Mesendoderm (in vitro differentiated cells): ENCODE data around the gene RAB29.
A peak's percentile ranks its signal among the peaks of the same experiment; 100 is the strongest.

Experiments
- DNase-seq: peaks from one replicate; pipeline ENCODE4 v3.0.0; 2013
- H2AK5ac ChIP-seq: 2 replicates; pipeline ENCODE4 v1.6.1; 2013; ENCODE audit warnings: low read length, inconsistent platforms
- H2BK120ac ChIP-seq: 2 replicates; pipeline ENCODE4 v1.6.1; 2013; ENCODE audit warnings: low read depth, mild to moderate bottlenecking, low read length, moderate library complexity, mixed read lengths
- H2BK15ac ChIP-seq: replicated peaks from 2 replicates; pipeline ENCODE4 v1.6.1; 2013; ENCODE audit warnings: low read depth, mild to moderate bottlenecking, moderate library complexity
- H2BK5ac ChIP-seq: 2 replicates; pipeline ENCODE4 v1.6.1; 2013; ENCODE audit warnings: low read length, inconsistent platforms
- H3K18ac ChIP-seq: 2 replicates; pipeline ENCODE4 v1.6.1; 2013; ENCODE audit warnings: mild to moderate bottlenecking, low read length, mixed read lengths
- H3K23ac ChIP-seq: one replicate; pipeline ENCODE4 v1.6.1; 2013; ENCODE audit warnings: low read length
- H3K27ac ChIP-seq: 2 replicates; pipeline ENCODE4 v1.5.1; 2013; ENCODE audit warnings: low read depth, mild to moderate bottlenecking, inconsistent platforms, low read length, moderate library complexity
- H3K27me3 ChIP-seq: 2 replicates; pipeline ENCODE4 v1.6.1; 2013; ENCODE audit warnings: low read length, control low read depth, mild to moderate bottlenecking, inconsistent platforms; ENCODE audit not compliant: insufficient read depth, poor library complexity
- H3K36me3 ChIP-seq: 2 replicates; pipeline ENCODE4 v1.6.1; 2013; ENCODE audit warnings: low read length, inconsistent platforms; ENCODE audit not compliant: control insufficient read depth, insufficient read depth
- H3K4ac ChIP-seq: one replicate; pipeline ENCODE4 v1.6.1; 2013; ENCODE audit warnings: low read depth, mild to moderate bottlenecking, low read length, moderate library complexity
- H3K4me1 ChIP-seq: 2 replicates; pipeline ENCODE4 v1.6.1; 2013; ENCODE audit warnings: low read depth, low read length, inconsistent platforms; ENCODE audit not compliant: control insufficient read depth
- H3K4me2 ChIP-seq: 2 replicates; pipeline ENCODE4 v1.6.1; 2013; ENCODE audit warnings: low read length
- H3K4me3 ChIP-seq: 2 replicates; pipeline ENCODE4 v1.5.1; 2013; ENCODE audit warnings: mild to moderate bottlenecking, low read length
- H3K56ac ChIP-seq: one replicate; pipeline ENCODE4 v1.6.1; 2013; ENCODE audit warnings: low read length
- H3K79me1 ChIP-seq: 2 replicates; pipeline ENCODE4 v1.6.1; 2013; ENCODE audit warnings: low read length, inconsistent platforms
- H3K79me2 ChIP-seq: 2 replicates; pipeline ENCODE4 v1.6.1; 2013; ENCODE audit warnings: mild to moderate bottlenecking, low read length; ENCODE audit not compliant: control insufficient read depth, insufficient read depth
- H3K9ac ChIP-seq: 2 replicates; pipeline ENCODE4 v1.6.1; 2013; ENCODE audit warnings: low read length, inconsistent platforms
- H4K5ac ChIP-seq: one replicate; pipeline ENCODE4 v1.6.1; 2013; ENCODE audit warnings: low read length
- H4K8ac ChIP-seq: one replicate; pipeline ENCODE4 v1.6.1; 2013; ENCODE audit warnings: low read depth, mild to moderate bottlenecking, control low read depth, low read length, moderate library complexity
- WGBS: extraction: QIAGEN DNeasy Blood & Tissue Kit; methylation state at CpG from one replicate; pipeline ENCODE4 v1.1.7; 2013; ENCODE audit warnings: low lambda C conversion rate, missing lambda C conversion rate; ENCODE audit not compliant: insufficient coverage; ENCODE audit errors: extremely low coverage; 5-methylcytosine and 5-hydroxymethylcytosine counted together

Gene RAB29

DNA sequence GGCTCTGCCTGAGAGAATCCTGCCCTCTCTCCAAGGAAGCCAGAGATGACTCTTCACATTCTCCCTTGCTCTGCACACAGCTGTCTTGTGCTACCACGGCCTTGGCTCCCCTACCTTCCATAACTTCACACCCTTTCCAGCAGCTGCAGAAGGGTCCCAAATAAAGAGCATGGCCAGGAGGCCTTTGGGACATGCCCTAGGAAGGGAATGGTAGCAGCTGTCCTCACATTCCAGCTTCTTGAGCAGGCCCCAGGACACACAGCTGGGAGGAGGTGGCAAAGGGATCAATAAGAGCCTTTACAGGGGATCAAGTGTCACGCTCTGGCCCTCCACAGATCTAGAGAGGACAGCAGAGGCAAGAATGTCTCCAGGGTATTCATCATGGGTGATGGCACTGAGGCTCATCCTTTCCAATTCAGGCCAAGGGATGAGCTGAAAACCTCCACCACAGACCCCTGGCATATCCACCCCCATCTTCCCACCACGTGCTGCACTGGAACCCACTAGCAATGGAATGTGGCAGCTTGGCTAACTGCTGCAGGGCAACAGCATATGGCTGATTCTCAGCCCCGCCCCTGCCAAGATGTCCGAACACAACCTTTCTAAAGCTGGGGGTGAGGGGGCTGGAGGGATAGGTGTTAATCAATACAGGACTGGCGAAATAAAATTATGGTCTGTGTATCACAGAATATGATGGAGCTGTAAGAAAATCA lies 17.8 kb upstream of the RAB29 start:
- no CpG with 5 or more reads among the region's 6 CpGs for WGBS

GRCh38 chr1:205792481-205792881 lies 17.2 kb upstream of the RAB29 start:
- no peak overlapping the region for H2BK15ac ChIP-seq
- peaks cover 9% of the 10 kb centered on the region for H3K36me3 ChIP-seq
- no CpG with 5 or more reads among the region's 8 CpGs for WGBS
- H3K4me1 ChIP-seq, result no peaks in the 10 kb centered on the region
- no peak overlapping the region for H3K9ac ChIP-seq
- H3K79me1 ChIP-seq, result no peaks in the 10 kb centered on the region
- no peak overlapping the region for H3K18ac ChIP-seq
- no peak overlapping the region for H3K27ac ChIP-seq
- H3K79me2 ChIP-seq, result no peaks in the 10 kb centered on the region
- H2BK120ac ChIP-seq, result no peak overlapping the region
- H3K56ac ChIP-seq, result no peak overlapping the region
- no peak overlapping the region for H3K23ac ChIP-seq
- DNase-seq, result no peak
- H4K8ac ChIP-seq, result no peak overlapping the region
- no peak overlapping the region for H3K4ac ChIP-seq
- H4K5ac ChIP-seq, result no peak overlapping the region
- H2BK5ac ChIP-seq, result no peak overlapping the region
- no peak overlapping the region for H3K4me2 ChIP-seq
- no peaks in the 10 kb centered on the region for H3K27me3 ChIP-seq
- no peak overlapping the region for H3K4me3 ChIP-seq
- H2AK5ac ChIP-seq, result no peak overlapping the region

More for the DNA sequence above, 17.8 kb upstream of the RAB29 start:
- no peak overlapping the region for H2BK15ac ChIP-seq
- H3K36me3 ChIP-seq, result peaks cover 9% of the 10 kb centered on the region
- H4K5ac ChIP-seq, result no peak overlapping the region
- no peaks in the 10 kb centered on the region for H3K79me2 ChIP-seq
- H4K8ac ChIP-seq, result no peak overlapping the region
- H3K79me1 ChIP-seq, result no peaks in the 10 kb centered on the region
- no peak overlapping the region for H3K4ac ChIP-seq
- no peak overlapping the region for H3K4me2 ChIP-seq
- no peak for DNase-seq
- H2BK5ac ChIP-seq, result no peak overlapping the region
- H2BK120ac ChIP-seq, result no peak overlapping the region
- H3K4me3 ChIP-seq, result no peak overlapping the region
- no peak overlapping the region for H3K56ac ChIP-seq
- no peaks in the 10 kb centered on the region for H3K4me1 ChIP-seq
- no peaks in the 10 kb centered on the region for H3K27me3 ChIP-seq
- H3K9ac ChIP-seq, result no peak overlapping the region
- no peak overlapping the region for H3K27ac ChIP-seq
- no peak overlapping the region for H2AK5ac ChIP-seq
- no peak overlapping the region for H3K18ac ChIP-seq
- no peak overlapping the region for H3K23ac ChIP-seq

- no peaks in the 10 kb centered on the region for H3K4me1 ChIP-seq
- peaks cover 6% of the 10 kb centered on the region for H3K36me3 ChIP-seq
- no peak overlapping the region for H3K4me3 ChIP-seq
- no peak overlapping the region for H3K56ac ChIP-seq
- H3K9ac ChIP-seq, result no peak overlapping the region
- no peak overlapping the region for H2AK5ac ChIP-seq
- H4K8ac ChIP-seq, result no peak overlapping the region
- no peak overlapping the region for H3K4ac ChIP-seq
- H2BK15ac ChIP-seq, result no peak overlapping the region
- H3K27ac ChIP-seq, result no peak overlapping the region
- no peak overlapping the region for H3K18ac ChIP-seq
- H3K27me3 ChIP-seq, result no peaks in the 10 kb centered on the region
- no peak overlapping the region for H2BK5ac ChIP-seq
- no peak overlapping the region for H3K4me2 ChIP-seq
- H3K23ac ChIP-seq, result no peak overlapping the region
- H2BK120ac ChIP-seq, result no peak overlapping the region
- H3K79me1 ChIP-seq, result no peaks in the 10 kb centered on the region
- DNase-seq, result peak; percentile 65
- no peak overlapping the region for H4K5ac ChIP-seq
- no peaks in the 10 kb centered on the region for H3K79me2 ChIP-seq
- no CpG with 5 or more reads among the region's 5 CpGs for WGBS
These were observed 16.4 kb upstream of the RAB29 start for GRCh38 chr1:205791568-205792180.

DNA sequence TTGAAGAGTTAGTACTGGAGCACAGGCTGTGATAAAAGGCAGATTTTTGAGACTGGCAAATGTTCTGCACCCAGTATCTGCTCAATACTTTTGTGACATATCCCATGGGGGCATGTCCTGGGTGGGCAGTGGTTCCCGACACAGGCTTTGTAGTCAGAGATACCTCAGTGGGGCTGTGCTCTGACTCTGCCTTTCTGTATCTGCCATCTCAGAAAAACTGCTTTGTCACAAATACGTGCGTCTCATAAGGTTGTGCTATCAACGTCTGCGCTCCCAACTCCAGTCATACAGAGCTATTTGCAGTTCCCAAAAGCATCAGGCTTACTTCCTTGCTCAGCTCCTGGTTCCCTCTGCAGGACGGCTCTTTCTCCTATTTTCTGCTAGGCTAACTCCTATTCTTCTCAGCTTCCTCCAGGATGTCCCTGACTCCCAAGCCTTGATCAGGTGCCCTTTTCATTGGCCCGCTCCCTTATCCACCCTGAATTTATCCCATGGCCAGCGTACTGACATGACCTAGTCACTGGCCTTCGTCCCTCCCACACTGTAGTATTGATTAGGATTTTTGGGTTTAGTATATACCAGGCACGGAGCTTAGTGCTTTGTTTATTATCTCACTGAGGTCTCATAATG lies 12.1 kb upstream of the RAB29 start:
- no peak overlapping the region for H3K56ac ChIP-seq
- H3K4me1 ChIP-seq, result no peaks in the 10 kb centered on the region
- H3K79me2 ChIP-seq, result no peaks in the 10 kb centered on the region
- H3K4me3 ChIP-seq, result no peak overlapping the region
- H3K9ac ChIP-seq, result no peak overlapping the region
- no peaks in the 10 kb centered on the region for H3K79me1 ChIP-seq
- H2BK120ac ChIP-seq, result no peak overlapping the region
- H2BK15ac ChIP-seq, result no peak overlapping the region
- H3K36me3 ChIP-seq, result no peaks in the 10 kb centered on the region
- no peak overlapping the region for H2BK5ac ChIP-seq
- no peak overlapping the region for H2AK5ac ChIP-seq
- H4K8ac ChIP-seq, result no peak overlapping the region
- H3K4ac ChIP-seq, result no peak overlapping the region
- no peak overlapping the region for H4K5ac ChIP-seq
- no peak overlapping the region for H3K4me2 ChIP-seq
- no peaks in the 10 kb centered on the region for H3K27me3 ChIP-seq
- no peak overlapping the region for H3K23ac ChIP-seq
- H3K18ac ChIP-seq, result no peak overlapping the region
- no peak overlapping the region for H3K27ac ChIP-seq
- DNase-seq, result no peak
- no CpG with 5 or more reads among the region's 10 CpGs for WGBS

- Histone ChIP-seq H2BK15ac (no peak overlapping the region), H4K5ac (no peak overlapping the region), H3K4me2 (no peak overlapping the region), H3K79me2 (no peaks in the 10 kb centered on the region), H2BK120ac (no peak overlapping the region), H3K4me1 (no peaks in the 10 kb centered on the region), H2AK5ac (no peak overlapping the region), H3K23ac (no peak overlapping the region), H3K79me1 (no peaks in the 10 kb centered on the region), H2BK5ac (no peak overlapping the region), H3K56ac (no peak overlapping the region), H3K27me3 (no peaks in the 10 kb centered on the region), H3K27ac (no peak overlapping the region), H3K18ac (no peak overlapping the region), H3K36me3 (no peaks in the 10 kb centered on the region), H4K8ac (no peak overlapping the region), H3K4ac (no peak overlapping the region), H3K4me3 (no peak overlapping the region), H3K9ac (no peak overlapping the region)
- no CpG with 5 or more reads among the region's 4 CpGs for WGBS
- no peak for DNase-seq
These were observed 11.3 kb upstream of the RAB29 start for GRCh38 chr1:205786601-205787000.
